HG03439 (cell line): ENCODE results near the gene LYRM1.

ENCODE experiments used
- ATAC-seq: cut with Tn5 transposase; IDR thresholded peaks from one replicate; pipeline ENCODE4 v1.9.1; 2021; ENCODE audit warnings: mild to moderate bottlenecking, moderate library complexity; ENCODE audit not compliant: unreplicated experiment

LYRM1 gene

GRCh38 chr16:20871941-20872815 lies 28.4 kb upstream of the LYRM1 start:
- ATAC-seq: no peak

GRCh38 chr16:20873331-20873730 lies 27.2 kb upstream of the LYRM1 start:
- no peak for ATAC-seq

DNA sequence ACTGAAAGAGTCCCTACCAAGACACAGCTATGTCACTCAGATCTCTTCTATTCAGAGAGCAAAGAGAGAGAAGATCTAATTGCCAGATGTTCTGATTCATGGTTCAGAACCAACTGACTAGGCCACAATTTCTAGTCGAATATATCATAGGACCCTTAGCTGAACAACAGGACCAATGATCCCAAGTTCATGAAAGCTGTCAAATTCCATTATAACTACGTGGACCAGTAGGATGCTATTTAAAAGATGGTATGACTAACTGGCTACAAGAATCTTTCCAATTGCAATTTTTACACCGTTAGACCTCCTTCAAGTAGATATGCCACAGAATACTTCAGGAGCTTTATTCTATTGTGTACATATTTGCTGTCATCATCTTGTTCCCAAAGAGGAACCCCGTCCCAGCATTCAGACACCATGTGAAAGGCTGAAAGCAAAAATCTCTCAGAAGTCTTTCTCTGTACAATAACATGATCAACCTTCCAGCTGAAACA lies 26.4 kb upstream of the LYRM1 start:
- peak; percentile 15 for ATAC-seq

DNA sequence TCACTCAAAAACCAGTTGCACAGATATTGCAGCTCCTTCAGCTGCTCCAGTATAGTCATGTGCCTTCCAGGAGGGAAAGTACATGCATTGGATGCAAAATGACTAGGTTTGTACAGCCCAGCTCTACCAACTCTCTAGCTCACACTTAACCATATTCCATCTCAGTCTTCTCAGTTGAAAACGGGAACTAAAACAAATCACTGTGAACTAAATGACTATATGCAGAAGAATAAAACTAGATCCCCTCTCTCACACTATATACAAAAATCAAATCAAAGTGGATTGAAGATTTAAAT lies 25.3 kb upstream of the LYRM1 start:
- no peak for ATAC-seq

GRCh38 chr16:20878682-20879147 lies 21.9 kb upstream of the LYRM1 start:
- peak; percentile 19 for ATAC-seq

GRCh38 chr16:20879175-20880040 lies 21.2 kb upstream of the LYRM1 start:
- peak; percentile 39 for ATAC-seq

DNA sequence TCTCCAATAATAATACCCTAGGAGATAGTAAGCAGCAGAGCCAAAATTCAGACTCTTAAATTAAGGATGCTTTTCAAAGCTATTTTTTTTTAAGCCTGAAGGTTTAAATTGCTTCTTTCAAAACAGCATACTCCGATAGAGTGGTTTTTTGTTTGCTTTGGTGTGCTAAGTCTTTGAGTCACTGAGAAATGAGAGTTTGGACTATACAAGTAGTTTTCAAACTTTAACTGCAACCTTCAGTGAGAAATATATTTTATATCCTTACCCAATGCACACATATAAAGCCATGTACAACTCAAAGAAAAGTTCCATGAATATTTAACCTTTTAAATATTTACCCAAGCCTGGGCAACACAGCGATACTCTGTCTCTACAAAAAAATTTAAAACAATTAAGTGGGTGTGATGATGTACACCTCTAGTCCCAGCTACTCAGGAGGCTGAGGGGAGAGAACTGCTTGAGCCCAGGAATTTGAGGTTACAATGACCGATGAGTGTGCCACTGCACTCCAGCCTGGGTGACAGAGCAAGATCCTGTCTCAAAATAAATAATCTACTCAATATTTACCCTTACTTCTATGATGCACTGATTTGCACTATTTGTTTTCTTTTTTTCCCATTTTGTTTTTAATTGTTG lies 19.6 kb upstream of the LYRM1 start:
- no peak for ATAC-seq

GRCh38 chr16:20881503-20881878 lies 19.1 kb upstream of the LYRM1 start:
- no peak for ATAC-seq

DNA sequence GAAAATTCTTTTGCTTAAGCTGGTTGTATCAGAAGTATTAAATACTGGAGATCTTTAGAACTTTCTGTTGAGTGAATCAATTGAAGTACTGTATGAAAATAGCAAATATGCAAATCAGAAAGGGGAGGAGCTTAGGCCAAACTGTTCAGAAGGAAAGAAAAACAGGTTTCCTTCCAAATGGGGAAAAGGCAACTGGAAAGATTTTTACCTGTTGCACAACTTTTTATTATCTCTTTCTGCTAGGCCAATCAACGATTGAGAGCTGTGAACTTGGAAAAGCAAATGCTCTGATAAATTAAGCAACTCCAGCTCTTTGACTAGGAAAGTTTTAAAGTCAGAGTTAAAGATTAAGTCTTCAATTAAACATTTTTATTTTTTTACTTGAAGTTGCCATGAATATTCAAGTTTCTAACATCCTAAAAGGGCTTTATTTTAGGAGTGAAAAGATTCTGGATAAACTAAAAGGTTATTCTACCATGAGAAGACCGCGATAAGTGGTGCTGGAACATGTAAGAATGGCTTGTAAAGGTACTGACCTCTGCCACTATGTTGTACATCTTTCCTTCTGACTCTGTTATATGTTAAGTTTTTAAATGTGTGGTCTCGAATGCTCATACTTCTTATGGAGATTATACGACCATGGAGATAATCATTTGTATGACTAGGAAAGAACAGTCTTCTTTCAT lies 16.9 kb upstream of the LYRM1 start:
- ATAC-seq: no peak

DNA sequence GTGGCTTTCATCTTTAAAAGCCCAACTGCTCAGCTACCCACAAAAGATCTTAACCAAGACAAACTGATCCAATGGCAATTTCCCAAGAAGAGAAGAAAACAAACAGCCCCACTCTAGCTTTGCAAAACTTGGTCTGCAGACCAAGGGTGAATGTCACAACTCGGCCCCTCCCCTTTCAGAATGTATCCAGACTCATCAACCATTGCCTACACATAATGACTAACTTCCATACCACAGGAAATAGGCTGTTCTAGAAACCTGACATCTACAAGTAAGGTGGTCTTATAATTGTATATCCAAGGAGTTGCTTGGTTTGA lies 16.4 kb upstream of the LYRM1 start:
- ATAC-seq: no peak

DNA sequence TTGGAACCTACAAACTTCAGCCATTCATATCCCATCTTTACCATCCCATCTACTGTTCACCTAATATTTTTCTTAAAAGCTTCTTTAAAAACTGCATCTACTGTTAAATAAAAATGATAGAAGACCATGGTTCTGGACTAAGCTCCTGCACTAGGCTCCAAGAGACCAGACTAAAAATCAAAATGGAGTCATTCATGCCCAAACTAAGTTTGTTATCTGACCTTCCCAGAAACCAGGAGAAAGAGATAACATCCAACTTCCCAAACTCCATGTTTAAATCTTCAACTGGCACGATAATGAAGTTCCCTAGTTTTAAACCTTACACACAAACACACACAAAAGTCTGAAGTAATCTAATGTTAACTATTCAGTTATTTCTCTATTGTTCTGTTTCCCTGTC lies 14.3 kb upstream of the LYRM1 start:
- no peak for ATAC-seq

GRCh38 chr16:20887207-20887606 lies 13.4 kb upstream of the LYRM1 start:
- ATAC-seq: no peak

GRCh38 chr16:20889625-20890275 lies 10.8 kb upstream of the LYRM1 start:
- no peak for ATAC-seq

DNA sequence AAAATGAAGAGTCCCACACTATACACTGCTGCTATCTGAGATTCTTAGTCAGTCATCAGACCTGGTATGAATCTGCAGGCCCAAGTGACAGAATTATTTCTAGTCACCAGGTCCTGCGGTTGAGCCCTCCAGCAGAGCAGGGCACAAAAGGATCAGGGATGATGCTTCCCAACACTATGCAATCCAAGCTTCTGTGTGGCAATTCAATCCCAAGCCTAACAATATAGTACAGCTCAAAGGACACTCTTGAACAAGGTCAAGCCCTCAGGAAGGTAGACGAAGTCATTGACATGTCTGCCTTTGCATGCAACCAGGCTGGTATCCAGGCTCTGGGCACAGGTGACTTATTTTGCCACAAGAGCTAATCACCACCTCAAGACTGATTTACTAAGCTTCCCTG lies 6.2 kb upstream of the LYRM1 start:
- ATAC-seq: no peak

DNA sequence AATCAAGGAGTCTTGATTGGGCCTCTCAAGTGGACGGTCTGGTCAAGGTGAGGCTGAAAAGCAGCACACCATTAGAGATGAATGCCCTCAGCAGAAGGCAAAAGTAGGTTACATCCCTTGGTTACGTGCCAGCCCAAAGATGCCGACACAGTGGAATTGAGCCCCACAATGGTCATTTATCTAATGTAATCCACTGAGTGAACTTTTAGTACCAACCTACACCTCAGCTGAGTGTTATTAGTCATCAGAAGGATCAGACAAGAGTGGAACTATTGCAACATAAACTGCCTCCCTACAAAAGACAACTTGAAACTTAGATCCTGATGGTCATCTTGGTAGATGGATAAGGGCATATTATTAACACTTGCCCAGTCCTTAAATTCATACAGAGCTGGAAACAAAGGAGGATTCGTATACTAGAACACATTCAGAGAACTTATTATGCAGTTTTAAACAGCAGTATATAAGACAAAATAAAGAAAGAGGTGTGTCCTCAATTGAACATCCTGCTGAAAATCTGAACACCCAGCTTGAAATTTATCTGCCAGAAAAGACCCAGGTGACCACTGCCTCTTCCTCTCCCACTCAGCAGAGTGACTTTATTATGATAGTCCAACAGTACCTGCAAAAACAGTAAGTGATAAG lies 3.2 kb upstream of the LYRM1 start:
- ATAC-seq: no peak

GRCh38 chr16:20897922-20898321 lies 2.6 kb upstream of the LYRM1 start:
- ATAC-seq: no peak

GRCh38 chr16:20899071-20899470 lies 1.5 kb upstream of the LYRM1 start:
- no peak for ATAC-seq

DNA sequence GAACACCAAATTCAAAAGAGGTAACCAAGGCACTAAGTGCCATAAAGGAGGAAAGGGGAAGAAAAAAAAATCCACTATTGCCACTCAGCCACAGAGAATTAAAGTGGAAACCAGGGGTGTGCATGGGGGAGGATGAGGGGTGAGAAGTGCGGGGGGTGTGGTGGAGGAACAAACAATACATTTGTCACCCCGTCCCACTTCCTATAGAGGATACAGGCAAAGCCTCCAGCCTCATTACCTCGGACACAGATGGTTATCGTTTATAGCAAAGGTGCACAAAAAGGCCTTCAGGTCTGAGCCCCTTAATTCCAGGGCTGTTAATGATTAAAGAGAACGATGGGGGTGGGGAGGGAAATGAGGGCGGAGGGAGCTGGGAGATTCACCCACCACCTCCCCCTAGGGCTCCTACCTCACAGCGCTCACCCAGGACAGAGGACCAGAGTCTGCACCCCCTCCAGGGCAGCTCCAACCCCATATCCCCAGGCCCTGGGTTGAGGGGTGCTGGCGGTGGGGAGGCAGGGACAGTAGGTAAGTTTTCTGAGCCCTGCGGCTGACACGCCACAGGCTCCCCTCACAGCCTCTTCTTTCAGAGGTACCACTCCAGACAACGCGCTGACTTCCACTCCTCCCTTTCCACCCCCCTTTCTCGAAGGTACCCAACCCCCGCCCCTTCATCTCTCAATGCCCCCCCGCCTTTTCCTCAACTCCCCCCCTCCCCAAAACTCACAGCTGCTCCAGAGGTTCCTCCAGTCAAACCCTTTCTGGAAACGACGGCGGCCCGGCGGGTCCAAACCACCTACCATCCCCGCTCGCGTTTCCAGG lies 883 bp upstream of the LYRM1 start:
- no peak for ATAC-seq

- ATAC-seq: no peak
Measured at GRCh38 chr16:20901068-20901435, 481 bp downstream of the LYRM1 start.
